Measurements from ENCODE around the gene ACOX1. TPM values are rescaled to one million over a fixed set of nuclear protein-coding genes. Genes with fewer than 3 reads are reported as not detected.

The ACOX1 gene
- total RNA-seq, 4 donors from 2014 or later = 33.7 to 44.4 (median 39.1) TPM

- Histone ChIP-seq H3K36me3 (peaks cover 0 to 31% (median 0%) of the 10 kb centered on the region in 3 donors), H3K4me3 (no peak overlapping the region), H3K27me3 (no peaks in the 10 kb centered on the region), H3K9me3 (no peaks in the 10 kb centered on the region), H3K4me1 (no peaks in the 10 kb centered on the region), H3K27ac (no peak overlapping the region)
- DNase-seq (ENCODE audit: low spot score in 2 of 2) = no peak
- WGBS, 2 donors = 91 to 95% methylated on average over 6 of the region's 6 CpGs
- TF ChIP-seq POLR2A (IDR thresholded peaks at IDR 0.05) (no peak), EP300 (IDR thresholded peaks at IDR 0.05) (no peak), CTCF (IDR thresholded peaks at IDR 0.05) (no peak)
These were observed 13.5 kb downstream of the ACOX1 start for GRCh38 chr17:75965468-75965867.

- Histone ChIP-seq H3K27me3 (no peaks in the 10 kb centered on the region), H3K27ac (no peak overlapping the region), H3K4me3 (no peak overlapping the region), H3K4me1 (peaks cover 0 to 6% (median 0%) of the 10 kb centered on the region in 4 donors), H3K9me3 (no peaks in the 10 kb centered on the region), H3K36me3 (peaks cover 0 to 40% (median 6%) of the 10 kb centered on the region in 3 donors)
- TF ChIP-seq POLR2A (IDR thresholded peaks at IDR 0.05) (no peak), EP300 (IDR thresholded peaks at IDR 0.05) (no peak), CTCF (IDR thresholded peaks at IDR 0.05) (no peak)
- 95 to 96% methylated on average over 11 of the region's 11 CpGs for WGBS, 2 donors
- no peak for DNase-seq (ENCODE audit: low spot score in 2 of 2)
These were observed 19.0 kb downstream of the ACOX1 start for GRCh38 chr17:75959839-75960511.

GRCh38 chr17:75959051-75959838 is 19.7 kb downstream of the ACOX1 start:
- H3K4me3 ChIP-seq = no peak overlapping the region
- H3K9me3 ChIP-seq = no peaks in the 10 kb centered on the region
- no peaks in the 10 kb centered on the region for H3K27me3 ChIP-seq
- H3K36me3 ChIP-seq = peaks cover 0 to 45% (median 9%) of the 10 kb centered on the region in 3 donors
- no peak for DNase-seq (ENCODE audit: low spot score in 2 of 2)
- peaks cover 0 to 6% (median 0%) of the 10 kb centered on the region in 4 donors for H3K4me1 ChIP-seq
- no peak for TF ChIP-seq CTCF (IDR thresholded peaks at IDR 0.05)
- no peak for TF ChIP-seq EP300 (IDR thresholded peaks at IDR 0.05)
- no peak for TF ChIP-seq POLR2A (IDR thresholded peaks at IDR 0.05)
- H3K27ac ChIP-seq = no peak overlapping the region
- WGBS, 2 donors = 54 to 60% methylated on average over 8 of the region's 8 CpGs

GRCh38 chr17:75950855-75951554 is 28.0 kb downstream of the ACOX1 start:
- H3K9me3 ChIP-seq = no peaks in the 10 kb centered on the region
- TF ChIP-seq EP300 (IDR thresholded peaks at IDR 0.05) (no peak), POLR2A (IDR thresholded peaks at IDR 0.05) (no peak), CTCF (IDR thresholded peaks at IDR 0.05) (no peak)
- H3K27me3 ChIP-seq = no peaks in the 10 kb centered on the region
- peaks cover 0 to 100% (median 42%) of the 10 kb centered on the region in 3 donors for H3K36me3 ChIP-seq
- H3K27ac ChIP-seq = no peak overlapping the region
- 87 to 90% methylated on average over 8 of the region's 8 CpGs for WGBS, 2 donors
- no peak for DNase-seq (ENCODE audit: low spot score in 2 of 2)
- H3K4me1 ChIP-seq = peaks cover 0 to 3% (median 0%) of the 10 kb centered on the region in 4 donors
- no peak overlapping the region for H3K4me3 ChIP-seq
